Cortex of kidney (tissue), 1 donor: ENCODE results near the gene PRKCZ.

Source experiments
- DNase-seq: peaks from one replicate; lab custom pipeline; 2025; lab: John Stamatoyannopoulos, UW

Gene PRKCZ

GRCh38 chr1:2045468-2046173 lies 4.6 kb upstream of the PRKCZ start:
- DNase-seq = no peak

- DNase-seq = no peak
Measured at GRCh38 chr1:2046174-2046917, 3.9 kb upstream of the PRKCZ start.

GRCh38 chr1:2046953-2047748 lies 3.1 kb upstream of the PRKCZ start:
- no peak for DNase-seq

GRCh38 chr1:2047749-2048729 lies 2.2 kb upstream of the PRKCZ start:
- no peak for DNase-seq

GRCh38 chr1:2049225-2049717 lies 940 bp upstream of the PRKCZ start:
- DNase-seq = no peak

GRCh38 chr1:2050461-2050792 lies 216 bp downstream of the PRKCZ start:
- no peak for DNase-seq

GRCh38 chr1:2050793-2051682 lies 827 bp downstream of the PRKCZ start:
- no peak for DNase-seq

- DNase-seq = no peak
Measured at GRCh38 chr1:2052054-2052679, 2.0 kb downstream of the PRKCZ start.

- no peak for DNase-seq
Measured at GRCh38 chr1:2052756-2053155, 2.5 kb downstream of the PRKCZ start.

GRCh38 chr1:2053217-2053616 lies 3.0 kb downstream of the PRKCZ start:
- DNase-seq = no peak

GRCh38 chr1:2053784-2054376 lies 3.7 kb downstream of the PRKCZ start:
- DNase-seq = no peak

- no peak for DNase-seq
Measured at GRCh38 chr1:2054560-2054959, 4.3 kb downstream of the PRKCZ start.

GRCh38 chr1:2055911-2056575 lies 5.8 kb downstream of the PRKCZ start:
- no peak for DNase-seq

- no peak for DNase-seq
Measured at GRCh38 chr1:2056955-2057590, 6.9 kb downstream of the PRKCZ start.

- no peak for DNase-seq
Measured at GRCh38 chr1:2059290-2059953, 9.2 kb downstream of the PRKCZ start.

- DNase-seq = no peak
Measured at GRCh38 chr1:2060072-2060471, 9.9 kb downstream of the PRKCZ start.

GRCh38 chr1:2060535-2060934 lies 10.3 kb downstream of the PRKCZ start:
- no peak for DNase-seq
